GM21367 (cell line): ENCODE results near the gene MAP10.

Experiments used
- ATAC-seq: cut with Tn5 transposase; IDR thresholded peaks from one replicate; pipeline ENCODE4 v1.9.1; 2021; ENCODE audit not compliant: unreplicated experiment

The MAP10 gene

GRCh38 chr1:232853994-232854797 is 49.0 kb downstream of the MAP10 start:
- no peak for ATAC-seq

GRCh38 chr1:232854798-232855159 is 49.6 kb downstream of the MAP10 start:
- ATAC-seq, result no peak

- ATAC-seq, result no peak
These were observed 51.3 kb downstream of the MAP10 start for GRCh38 chr1:232856541-232856940.
